SU-DHL-6 (cell line): ENCODE measurements around the gene HOMER3.

Source experiments
- H2AFZ ChIP-seq: fragments of 200-600 bp; sonication (generic); 2 replicates; pipeline ENCODE4 v1.6.1; 2014; ENCODE audit warnings: low read depth, mild to moderate bottlenecking, moderate library complexity, mixed read lengths, antibody characterized with exemption, low read length; ENCODE audit not compliant: severe bottlenecking
- H3F3A ChIP-seq: fragments of 200-600 bp; shearing (Covaris generic); 2 replicates; pipeline ENCODE4 v1.6.0; 2016; ENCODE audit warnings: antibody characterized with exemption, mild to moderate bottlenecking; ENCODE audit not compliant: insufficient read depth
- H3K27ac ChIP-seq: fragments of 200-600 bp; sonication (generic); 2 replicates; pipeline ENCODE4 v1.5.1; 2016; ENCODE audit warnings: low read depth, mild to moderate bottlenecking, low read length, moderate library complexity, mixed read lengths
- H3K27me3 ChIP-seq: fragments of 200-600 bp; sonication (generic), shearing (Covaris generic); 2 replicates; pipeline ENCODE4 v1.6.0; 2014; ENCODE audit warnings: mild to moderate bottlenecking, low read length
- H3K36me3 ChIP-seq: fragments of 200-600 bp; sonication (generic); 2 replicates; pipeline ENCODE4 v1.6.1; 2014; ENCODE audit warnings: mild to moderate bottlenecking, low read length, mixed read lengths
- H3K4me2 ChIP-seq: fragments of 300-600, 200-600 bp; shearing (Covaris generic), sonication (generic); 2 replicates; pipeline ENCODE4 v1.6.0; 2014; ENCODE audit warnings: low read length, low read depth, mild to moderate bottlenecking; ENCODE audit not compliant: poor library complexity, severe bottlenecking
- H3K4me3 ChIP-seq: fragments of 200-600 bp; sonication (generic); 2 replicates; pipeline ENCODE4 v1.5.1; 2014; ENCODE audit warnings: antibody characterized with exemption, low read length, mild to moderate bottlenecking, mixed read lengths; ENCODE audit not compliant: insufficient read depth, poor library complexity, severe bottlenecking
- H3K79me2 ChIP-seq: fragments of 200-600 bp; sonication (generic); 2 replicates; pipeline ENCODE4 v1.6.1; 2014; ENCODE audit warnings: mild to moderate bottlenecking, low read length, moderate library complexity; ENCODE audit not compliant: insufficient read depth
- H3K9ac ChIP-seq: fragments of 200-600 bp; sonication (generic); 2 replicates; pipeline ENCODE4 v1.7.0; 2014; ENCODE audit warnings: mild to moderate bottlenecking, low read length
- H3K9me2 ChIP-seq: fragments of 200-600 bp; sonication (generic); replicated peaks from 2 replicates; pipeline ENCODE4 v1.6.1; 2014; ENCODE audit warnings: low read length; ENCODE audit not compliant: insufficient read depth
- H3K9me3 ChIP-seq: fragments of 200-600 bp; sonication (generic); 2 replicates; pipeline ENCODE4 v1.6.1; 2014; ENCODE audit warnings: low read length, mixed read lengths; ENCODE audit not compliant: insufficient read depth
- H4K20me1 ChIP-seq: fragments of 200-600 bp; sonication (generic); 2 replicates; pipeline ENCODE4 v1.6.1; 2014; ENCODE audit warnings: low read depth, mild to moderate bottlenecking, antibody characterized with exemption, low read length, moderate library complexity, mixed read lengths
- EZH2phosphoT487 ChIP-seq: fragments of 200-600 bp; sonication (generic), shearing (Covaris generic); conservative IDR thresholded peaks from 2 replicates; pipeline ENCODE4 v1.6.1; 2018; ENCODE audit warnings: mild to moderate bottlenecking, antibody characterized with exemption, low read length, moderate library complexity, mixed read lengths
- TF ChIP-seq, protein P1 (sequence below): fragments of 200-600 bp; sonication (generic); IDR thresholded peaks from one replicate; pipeline ENCODE4 v1.5.1; 2017; ENCODE audit warnings: antibody characterized with exemption, mild to moderate bottlenecking, low read length, moderate library complexity; ENCODE audit not compliant: insufficient read depth, poor library complexity, severe bottlenecking

Gene HOMER3

GRCh38 chr19:18924684-18925213 lies 16.3 kb downstream of the HOMER3 start:
- Histone ChIP-seq H3K9me3 (no peaks in the 10 kb centered on the region), H4K20me1 (no peaks in the 10 kb centered on the region), H3K9ac (no peak overlapping the region), H3K4me3 (no peak overlapping the region), H2AFZ (no peak overlapping the region), H3K36me3 (no peaks in the 10 kb centered on the region), H3K79me2 (peaks cover 19% of the 10 kb centered on the region), H3K9me2 (no peaks in the 10 kb centered on the region), H3F3A (no peaks in the 10 kb centered on the region), H3K27me3 (no peaks in the 10 kb centered on the region), H3K4me2 (no peak overlapping the region), H3K27ac (no peak overlapping the region)
- TF ChIP-seq EZH2phosphoT487: no peak
- TF ChIP-seq, protein P1, sequence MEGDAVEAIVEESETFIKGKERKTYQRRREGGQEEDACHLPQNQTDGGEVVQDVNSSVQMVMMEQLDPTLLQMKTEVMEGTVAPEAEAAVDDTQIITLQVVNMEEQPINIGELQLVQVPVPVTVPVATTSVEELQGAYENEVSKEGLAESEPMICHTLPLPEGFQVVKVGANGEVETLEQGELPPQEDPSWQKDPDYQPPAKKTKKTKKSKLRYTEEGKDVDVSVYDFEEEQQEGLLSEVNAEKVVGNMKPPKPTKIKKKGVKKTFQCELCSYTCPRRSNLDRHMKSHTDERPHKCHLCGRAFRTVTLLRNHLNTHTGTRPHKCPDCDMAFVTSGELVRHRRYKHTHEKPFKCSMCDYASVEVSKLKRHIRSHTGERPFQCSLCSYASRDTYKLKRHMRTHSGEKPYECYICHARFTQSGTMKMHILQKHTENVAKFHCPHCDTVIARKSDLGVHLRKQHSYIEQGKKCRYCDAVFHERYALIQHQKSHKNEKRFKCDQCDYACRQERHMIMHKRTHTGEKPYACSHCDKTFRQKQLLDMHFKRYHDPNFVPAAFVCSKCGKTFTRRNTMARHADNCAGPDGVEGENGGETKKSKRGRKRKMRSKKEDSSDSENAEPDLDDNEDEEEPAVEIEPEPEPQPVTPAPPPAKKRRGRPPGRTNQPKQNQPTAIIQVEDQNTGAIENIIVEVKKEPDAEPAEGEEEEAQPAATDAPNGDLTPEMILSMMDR: no peak

- Histone ChIP-seq H3F3A (peaks cover 6% of the 10 kb centered on the region; the same call in 1 of the 2 replicates), H3K27ac (no peak overlapping the region), H2AFZ (no peak overlapping the region), H3K79me2 (peaks cover 36% of the 10 kb centered on the region), H4K20me1 (no peaks in the 10 kb centered on the region; the same call in 1 of the 2 replicates), H3K9ac (no peak overlapping the region), H3K4me3 (no peak overlapping the region), H3K9me2 (no peaks in the 10 kb centered on the region), H3K27me3 (no peaks in the 10 kb centered on the region), H3K9me3 (no peaks in the 10 kb centered on the region), H3K36me3 (no peaks in the 10 kb centered on the region), H3K4me2 (no peak overlapping the region)
- TF ChIP-seq EZH2phosphoT487: no peak
- TF ChIP-seq, protein P1: no peak
These were observed 18.6 kb downstream of the HOMER3 start for GRCh38 chr19:18922228-18922985.

DNA sequence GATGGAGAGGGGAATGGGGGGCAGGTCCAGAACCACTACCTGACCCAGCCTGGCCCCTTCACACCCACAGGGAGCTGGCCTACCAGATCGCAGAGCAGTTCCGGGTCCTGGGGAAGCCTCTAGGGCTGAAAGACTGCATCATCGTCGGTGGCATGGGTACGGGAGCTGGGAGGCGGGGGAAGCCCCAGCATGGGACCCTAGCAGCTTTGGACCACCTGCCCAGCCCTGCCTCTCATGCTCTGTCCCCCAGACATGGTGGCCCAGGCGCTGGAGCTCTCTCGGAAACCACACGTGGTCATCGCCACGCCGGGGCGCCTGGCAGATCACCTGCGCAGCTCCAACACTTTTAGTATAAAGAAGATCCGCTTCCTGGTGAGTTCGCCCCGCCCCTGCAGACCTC lies 19.4 kb downstream of the HOMER3 start:
- no peaks in the 10 kb centered on the region for H3K9me3 ChIP-seq
- no peaks in the 10 kb centered on the region for H3K9me2 ChIP-seq
- no peak overlapping the region for H3K9ac ChIP-seq
- no peak for TF ChIP-seq EZH2phosphoT487
- TF ChIP-seq, protein P1: no peak
- H2AFZ ChIP-seq: no peak overlapping the region
- H3K79me2 ChIP-seq: peaks cover 44% of the 10 kb centered on the region
- H3K4me2 ChIP-seq: no peak overlapping the region
- H3K36me3 ChIP-seq: no peaks in the 10 kb centered on the region
- no peaks in the 10 kb centered on the region for H3K27me3 ChIP-seq
- no peak overlapping the region for H3K4me3 ChIP-seq
- H3F3A ChIP-seq: peaks cover 6% of the 10 kb centered on the region; the same call in 1 of the 2 replicates
- H4K20me1 ChIP-seq: no peaks in the 10 kb centered on the region; the same call in 1 of the 2 replicates
- H3K27ac ChIP-seq: no peak overlapping the region
